H4 (cell line): ENCODE results near the gene RAPGEF6. TPM values are rescaled to one million over a fixed set of nuclear protein-coding genes. Genes with fewer than 3 reads are reported as not detected.
"Not testable (repeated sequence)": the region's sequence is repeated elsewhere in the genome, so short reads cannot be mapped to it uniquely, and the experiment has no call there.

Experiments used
- DNase-seq: peaks from one replicate; pipeline ENCODE4 v3.0.0-alpha.2; 2015; ENCODE audit warnings: low spot score
- total RNA-seq: library from RNA; depleted of rRNA; stranded (reverse); fragments of >200 nt; shearing (Covaris generic); gene quantifications from 2 replicates; pipeline ENCODE4 v1.2.3, GENCODE V29; 2014; rRNA removed

The RAPGEF6 gene
- total RNA-seq, 1 experiment from 2014 or later: 9.8 TPM

DNA sequence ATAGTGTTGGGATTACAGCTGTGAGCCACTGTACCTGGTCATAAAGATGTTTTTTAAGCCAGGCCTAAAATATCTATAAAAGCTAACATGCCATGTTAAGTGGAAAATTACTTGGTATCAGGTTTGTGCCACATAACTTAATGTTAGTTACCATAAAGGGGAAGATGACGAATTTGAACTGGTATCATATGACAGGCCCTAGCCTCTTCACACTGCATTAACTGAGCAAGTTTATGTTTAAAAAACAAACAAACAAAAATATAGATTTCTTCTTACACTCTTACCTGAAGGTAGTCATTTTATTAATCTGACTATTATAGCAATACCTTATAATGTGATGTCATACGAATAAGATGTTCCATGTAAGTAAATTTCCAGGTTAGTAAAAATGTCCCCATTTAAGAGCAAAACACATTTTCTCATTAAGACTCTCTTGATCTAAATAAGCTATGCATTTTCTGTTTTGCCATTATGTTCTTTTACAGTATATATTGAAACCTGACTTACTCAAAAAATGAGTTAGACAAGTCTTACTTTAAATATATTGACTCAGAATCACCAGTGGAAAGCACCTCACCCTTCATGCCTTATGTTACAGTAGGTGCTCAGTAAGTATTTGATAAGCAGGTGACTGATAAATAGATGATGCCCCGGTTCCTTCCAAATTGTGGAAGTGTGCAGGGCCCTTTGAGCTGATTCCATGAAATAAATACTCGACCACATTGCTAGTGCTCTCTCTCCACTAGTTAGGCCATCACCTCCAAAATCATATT is 245.7 kb downstream of the RAPGEF6 start:
- no peak for DNase-seq

GRCh38 chr5:131387255-131387654 is 247.8 kb downstream of the RAPGEF6 start:
- DNase-seq: no peak

DNA sequence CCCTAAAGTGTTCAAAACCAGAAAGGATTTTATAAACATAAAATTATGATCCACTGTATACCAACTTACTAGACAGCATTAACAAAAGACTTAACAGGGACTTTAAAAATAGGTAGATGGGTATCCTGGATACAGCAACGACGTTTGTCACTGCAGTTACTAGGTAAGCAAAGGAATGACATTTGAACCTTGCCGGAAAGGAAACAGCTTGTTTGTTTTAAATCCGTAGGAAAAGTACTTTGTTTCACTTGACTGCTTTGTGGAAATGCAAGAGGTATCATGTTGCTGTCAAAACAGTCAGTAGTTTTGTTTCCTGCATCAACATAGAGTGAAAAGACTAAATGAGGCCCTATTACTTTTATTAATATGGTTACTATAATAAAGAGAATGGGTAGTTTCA is 248.2 kb downstream of the RAPGEF6 start:
- peak; percentile 16 for DNase-seq

- no peak for DNase-seq
These were observed 248.9 kb downstream of the RAPGEF6 start for GRCh38 chr5:131386124-131386523.

- DNase-seq: no peak
These were observed 250.3 kb downstream of the RAPGEF6 start for GRCh38 chr5:131384616-131385214.

DNA sequence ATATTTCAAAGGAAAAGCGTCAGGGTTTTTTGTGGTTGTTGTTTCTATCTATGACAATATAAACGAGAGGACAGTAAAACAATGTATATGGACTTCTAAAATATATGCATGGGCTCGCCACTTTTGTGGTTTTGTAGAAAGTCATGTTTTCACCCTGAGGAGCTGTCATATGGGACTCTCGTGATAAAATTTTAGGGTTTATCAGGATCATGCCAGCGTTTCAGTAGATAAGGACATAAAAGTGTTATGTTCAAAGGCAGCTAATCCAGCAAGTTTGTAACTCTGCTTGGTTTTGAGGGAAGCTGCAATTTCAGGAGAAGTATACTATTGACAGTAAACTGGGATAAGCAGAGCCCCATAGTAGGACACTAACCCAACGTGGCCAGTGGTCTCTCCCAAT is 250.9 kb downstream of the RAPGEF6 start:
- no peak for DNase-seq

DNA sequence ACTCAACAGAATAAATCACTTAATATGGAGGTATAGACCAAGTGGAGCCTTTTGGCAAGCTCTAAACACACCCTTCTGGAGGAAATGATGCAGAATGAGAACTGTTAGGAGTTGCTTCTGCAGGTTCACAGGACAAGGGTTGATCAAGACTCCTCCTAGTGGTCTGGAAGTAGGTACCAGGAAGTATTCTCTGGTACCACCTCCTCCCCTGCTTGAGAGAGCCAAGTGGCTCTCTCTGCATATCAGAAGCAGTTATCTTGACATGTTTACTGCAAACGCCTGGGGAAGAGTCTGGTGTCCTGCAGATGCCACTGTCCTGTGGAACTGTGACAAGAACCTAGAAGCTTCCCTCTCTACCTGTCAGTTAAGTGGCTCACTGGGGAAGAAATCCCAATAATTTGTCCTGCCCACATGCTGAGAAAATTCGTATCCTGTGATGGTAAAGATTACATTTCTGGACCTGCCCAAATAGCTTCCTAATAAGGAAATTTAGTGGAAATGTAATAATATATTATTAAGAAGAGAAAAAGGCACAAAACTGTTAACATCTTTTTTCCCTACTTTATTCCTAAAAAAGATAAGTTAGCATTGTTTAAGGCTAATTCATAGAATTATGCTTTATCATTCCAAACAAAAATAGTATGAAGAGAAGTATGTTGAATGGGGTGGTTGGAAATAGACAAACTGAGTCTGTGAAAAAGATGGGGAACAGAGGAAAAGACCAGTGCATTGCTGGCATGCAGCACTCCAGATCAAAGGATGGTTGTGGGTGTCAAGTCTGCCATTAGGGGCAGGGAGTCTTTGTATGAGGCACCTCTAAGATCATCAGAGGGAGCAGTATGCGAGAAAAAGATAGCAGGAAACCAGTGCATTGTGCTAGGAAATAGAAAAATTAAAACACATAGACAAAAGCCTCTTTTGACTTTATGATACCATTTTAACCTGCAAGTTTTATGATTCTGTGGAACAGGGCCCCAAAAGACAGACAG is 252.3 kb downstream of the RAPGEF6 start:
- peak; percentile 76 for DNase-seq

DNA sequence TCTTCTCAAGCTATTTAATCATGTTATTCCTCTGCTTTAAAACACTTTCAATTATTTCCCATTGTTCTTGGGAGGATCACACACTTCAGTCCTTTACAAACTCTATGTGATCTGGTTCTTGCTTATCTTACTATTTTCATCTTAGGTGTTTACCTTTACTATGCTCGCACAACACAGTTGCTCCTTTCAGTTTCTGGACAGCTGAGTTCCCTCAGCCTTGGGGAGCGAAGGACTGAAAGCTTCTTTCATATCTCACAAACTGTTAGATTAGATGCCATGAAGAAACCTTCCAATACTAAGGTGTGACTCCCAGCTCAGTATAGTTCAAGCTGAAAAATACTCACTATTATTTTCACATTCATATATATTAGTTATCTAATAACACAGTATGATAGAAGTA is 253.3 kb downstream of the RAPGEF6 start:
- DNase-seq: no peak

DNA sequence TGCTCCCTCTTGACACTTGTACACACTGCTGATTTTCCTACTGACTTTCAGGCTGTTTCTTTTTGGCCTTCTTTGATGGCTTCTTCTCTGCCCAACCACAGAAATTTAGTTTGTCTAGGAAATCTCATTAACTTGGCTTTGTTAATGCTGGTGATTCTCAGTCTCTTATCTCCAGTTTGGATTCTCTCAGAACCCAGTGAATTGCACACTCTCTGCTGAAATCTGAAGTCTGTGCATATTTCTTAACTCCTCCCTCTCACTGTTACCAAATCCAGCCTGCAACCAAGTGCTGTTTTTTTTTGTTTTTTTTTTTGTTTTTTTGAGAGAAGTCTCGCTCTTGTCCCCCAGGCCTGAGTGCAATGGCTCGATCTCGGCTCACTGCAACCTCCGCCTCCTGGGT is 254.0 kb downstream of the RAPGEF6 start:
- DNase-seq: no peak

- not testable (repeated sequence) for DNase-seq
These were observed 254.8 kb downstream of the RAPGEF6 start for GRCh38 chr5:131380238-131380637.

DNA sequence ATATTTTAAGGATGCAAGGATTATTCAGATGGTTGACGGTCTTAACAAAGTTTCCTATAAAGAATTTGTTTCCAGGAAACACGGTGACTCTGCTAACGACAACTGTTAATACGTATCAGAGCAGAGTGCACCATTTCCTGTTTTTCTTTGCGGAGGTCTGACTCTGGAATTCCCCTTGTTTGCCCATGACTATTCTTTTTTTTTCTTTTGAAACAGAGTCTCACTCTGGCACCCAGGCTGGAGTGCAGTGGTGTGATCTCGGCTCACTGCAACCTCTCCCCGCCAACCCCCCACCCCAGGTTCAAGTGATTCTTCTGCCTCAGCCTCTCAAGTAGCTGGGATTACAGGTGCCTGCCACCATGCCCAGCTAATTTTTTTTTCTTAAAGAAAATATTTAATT is 255.3 kb downstream of the RAPGEF6 start:
- peak; percentile 70 for DNase-seq

DNA sequence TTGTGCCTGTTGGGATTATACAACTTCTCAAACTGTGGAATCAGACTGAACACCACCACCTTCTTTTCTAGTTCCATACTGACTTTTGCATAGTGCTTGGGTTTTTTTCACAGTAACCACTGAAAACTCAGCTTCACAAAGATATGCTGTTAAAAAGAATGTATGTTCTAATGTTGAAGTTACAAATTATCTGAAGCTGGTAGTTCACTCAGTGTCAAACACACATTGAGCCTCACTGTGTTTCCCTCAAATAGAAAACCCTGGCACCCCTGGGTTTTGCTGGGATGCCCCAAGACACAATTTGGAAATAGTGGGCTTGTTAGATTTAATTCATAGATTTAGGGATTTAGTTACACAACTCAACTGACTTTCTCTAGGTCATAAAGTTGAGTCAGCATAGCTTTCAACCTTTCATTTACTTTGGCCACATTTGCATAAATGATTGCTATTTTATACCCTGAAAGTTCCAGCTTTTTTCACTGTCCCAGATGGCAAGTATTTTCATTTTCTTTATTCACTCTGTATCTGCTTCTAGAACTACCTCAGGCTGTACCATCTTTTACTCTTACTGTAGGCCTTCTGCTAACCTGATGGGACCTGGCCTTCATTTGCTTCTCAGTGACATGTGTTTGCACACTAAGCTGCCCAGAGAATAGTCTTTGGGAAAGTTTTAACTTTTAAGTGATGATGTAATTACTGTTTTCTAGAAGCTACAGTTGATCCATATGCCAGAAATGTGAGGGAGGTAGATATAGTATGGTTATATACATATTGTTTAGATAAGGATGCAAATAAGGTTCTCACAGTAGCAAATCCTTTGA is 256.1 kb downstream of the RAPGEF6 start:
- DNase-seq: no peak

DNA sequence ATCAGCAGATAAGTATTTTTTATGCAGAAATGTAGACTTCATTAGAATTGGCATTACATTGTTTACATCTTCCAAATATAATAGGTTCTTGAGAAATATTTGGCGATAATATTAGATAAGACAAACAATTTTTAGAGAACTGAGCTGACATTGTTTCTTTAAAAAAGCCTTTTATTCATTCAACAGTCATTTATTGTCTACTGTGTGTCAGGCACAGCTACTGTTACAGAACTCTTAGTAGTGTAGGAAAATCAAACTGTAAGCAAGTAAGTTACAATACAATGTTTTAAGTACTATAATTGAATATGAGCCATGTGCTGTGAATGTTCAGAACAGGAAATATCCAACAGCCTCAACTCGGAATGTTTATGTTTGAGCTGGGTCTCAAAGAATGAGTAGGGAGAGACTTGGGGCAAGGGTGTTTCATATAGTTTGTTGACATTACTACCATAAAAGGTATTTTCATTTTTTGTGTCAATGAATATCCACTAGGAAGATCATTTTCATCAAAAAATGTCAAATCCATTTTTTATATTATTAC is 257.2 kb downstream of the RAPGEF6 start:
- DNase-seq: peak; percentile 22

- DNase-seq: no peak
These were observed 257.7 kb downstream of the RAPGEF6 start for GRCh38 chr5:131377346-131377745.

GRCh38 chr5:131375351-131375750 is 259.7 kb downstream of the RAPGEF6 start:
- no peak for DNase-seq

Other genes with a start within 250 kb of the RAPGEF6 start
- gene FNIP1, start 161.8 kb upstream of the RAPGEF6 start, total RNA-seq: 24.1 and 29.4 TPM in 2 replicates